Trophoblast cell (in vitro differentiated cells and primary cell): ENCODE results near the gene PRCC.

Experiments
- DNase-seq, 2 donors: peaks; one replicate each; pipeline ENCODE4 v3.0.0-alpha.2; 2016
- H2AFZ ChIP-seq: 2 replicates; pipeline ENCODE4 v1.6.1; 2013; ENCODE audit warnings: low read length, moderate library complexity, mild to moderate bottlenecking; ENCODE audit not compliant: insufficient read depth, poor library complexity
- H2AK5ac ChIP-seq: 2 replicates; pipeline ENCODE4 v1.6.1; 2013; ENCODE audit warnings: mild to moderate bottlenecking, low read length
- H2BK120ac ChIP-seq: 2 replicates; pipeline ENCODE4 v1.6.1; 2013; ENCODE audit warnings: low read length, mild to moderate bottlenecking, moderate library complexity; ENCODE audit not compliant: insufficient read depth, poor library complexity
- H2BK12ac ChIP-seq: 2 replicates; pipeline ENCODE4 v1.6.1; 2013; ENCODE audit warnings: mild to moderate bottlenecking, low read length, moderate library complexity
- H2BK5ac ChIP-seq: 2 replicates; pipeline ENCODE4 v1.6.1; 2013; ENCODE audit warnings: low read length, low read depth, moderate library complexity, mild to moderate bottlenecking; ENCODE audit not compliant: poor library complexity
- H3K14ac ChIP-seq: 2 replicates; pipeline ENCODE4 v1.6.1; 2013; ENCODE audit warnings: mild to moderate bottlenecking, low read length
- H3K18ac ChIP-seq: 2 replicates; pipeline ENCODE4 v1.6.1; 2013; ENCODE audit warnings: mild to moderate bottlenecking, low read length
- H3K23ac ChIP-seq: 2 replicates; pipeline ENCODE4 v1.6.1; 2013; ENCODE audit warnings: low read length
- H3K27ac ChIP-seq: 2 replicates; pipeline ENCODE4 v1.5.1; 2013; ENCODE audit warnings: low read depth, mild to moderate bottlenecking, inconsistent platforms, low read length, moderate library complexity
- H3K27me3 ChIP-seq: 2 replicates; pipeline ENCODE4 v1.6.1; 2013; ENCODE audit warnings: inconsistent platforms, mild to moderate bottlenecking, low read length, moderate library complexity; ENCODE audit not compliant: insufficient read depth
- H3K36me3 ChIP-seq, 2 experiments: 1 replicate in 1 of 2; 2 replicates in 1 of 2; pipeline ENCODE4 v1.6.1; 2013; ENCODE audit warnings: low read length in 2 of 2, mild to moderate bottlenecking in 2 of 2, moderate library complexity in 1 of 2; ENCODE audit not compliant: insufficient read depth in 2 of 2, control insufficient read depth in 1 of 2
- H3K4ac ChIP-seq: 2 replicates; pipeline ENCODE4 v1.6.1; 2013; ENCODE audit warnings: low read depth, mild to moderate bottlenecking, low read length, moderate library complexity
- H3K4me1 ChIP-seq, 2 experiments: 1 replicate in 1 of 2; 2 replicates in 1 of 2; pipeline ENCODE4 v1.6.1; 2013; ENCODE audit warnings: low read length in 2 of 2, mild to moderate bottlenecking in 2 of 2, moderate library complexity in 1 of 2; ENCODE audit not compliant: insufficient read depth in 2 of 2, control insufficient read depth in 1 of 2
- H3K4me2 ChIP-seq: 2 replicates; pipeline ENCODE4 v1.6.1; 2013; ENCODE audit warnings: inconsistent platforms, mild to moderate bottlenecking, low read length, moderate library complexity
- H3K4me3 ChIP-seq: 2 replicates; pipeline ENCODE4 v1.5.1; 2013; ENCODE audit warnings: mild to moderate bottlenecking, low read depth, low read length, inconsistent platforms
- H3K79me1 ChIP-seq: one replicate; pipeline ENCODE4 v1.6.1; 2013; ENCODE audit warnings: low read length
- H3K79me2 ChIP-seq: 2 replicates; pipeline ENCODE4 v1.6.1; 2013; ENCODE audit warnings: low read length, mild to moderate bottlenecking; ENCODE audit not compliant: control insufficient read depth, insufficient read depth, poor library complexity
- H3K9ac ChIP-seq: 2 replicates; pipeline ENCODE4 v1.6.1; 2013; ENCODE audit warnings: mild to moderate bottlenecking, low read length
- H3K9me3 ChIP-seq: 2 replicates; pipeline ENCODE4 v1.6.1; 2013; ENCODE audit warnings: low read depth, mild to moderate bottlenecking, control low read depth, inconsistent platforms, low read length; ENCODE audit not compliant: insufficient read depth
- H4K12ac ChIP-seq: 2 replicates; pipeline ENCODE4 v1.6.1; 2013; ENCODE audit warnings: low read depth, mild to moderate bottlenecking, low read length, moderate library complexity
- H4K8ac ChIP-seq: 2 replicates; pipeline ENCODE4 v1.6.1; 2013; ENCODE audit warnings: low read depth, mild to moderate bottlenecking, low read length, moderate library complexity
- H4K91ac ChIP-seq: one replicate; pipeline ENCODE4 v1.6.1; 2013; ENCODE audit warnings: low read depth, mild to moderate bottlenecking, low read length, moderate library complexity
- WGBS: extraction: QIAGEN DNeasy Blood & Tissue Kit; methylation state at CpG from one replicate; pipeline ENCODE4 v1.1.7; 2013; ENCODE audit warnings: missing lambda C conversion rate; ENCODE audit not compliant: insufficient read length, insufficient coverage; ENCODE audit errors: extremely low coverage; 5-methylcytosine and 5-hydroxymethylcytosine counted together

Gene PRCC

GRCh38 chr1:156849151-156849496 lies 81.8 kb downstream of the PRCC start:
- Histone ChIP-seq H3K18ac (no peak overlapping the region), H3K9ac (no peak overlapping the region), H2BK12ac (no peak overlapping the region), H3K79me1 (no peaks in the 10 kb centered on the region), H3K27ac (no peak overlapping the region), H4K91ac (no peak overlapping the region), H3K14ac (no peak overlapping the region), H3K79me2 (no peaks in the 10 kb centered on the region), H3K4ac (no peak overlapping the region), H3K23ac (no peak overlapping the region), H3K4me2 (no peak overlapping the region), H2AK5ac (no peak overlapping the region), H2BK120ac (no peak overlapping the region), H4K12ac (no peak overlapping the region), H3K36me3 (no peaks in the 10 kb centered on the region), H3K4me1 (peaks cover 3% of the 10 kb centered on the region in 2 experiments), H2BK5ac (no peak overlapping the region), H3K27me3 (peaks cover 51% of the 10 kb centered on the region), H4K8ac (no peak overlapping the region), H2AFZ (no peak overlapping the region), H3K9me3 (peaks cover 19% of the 10 kb centered on the region), H3K4me3 (no peak overlapping the region)
- no CpG with 5 or more reads among the region's 23 CpGs for WGBS
- no peak for DNase-seq
